ENCODE results near the gene ASB18.
"Not testable (repeated sequence)": the region's sequence is repeated elsewhere in the genome, so short reads cannot be mapped to it uniquely, and the experiment has no call there.

Gene ASB18

DNA sequence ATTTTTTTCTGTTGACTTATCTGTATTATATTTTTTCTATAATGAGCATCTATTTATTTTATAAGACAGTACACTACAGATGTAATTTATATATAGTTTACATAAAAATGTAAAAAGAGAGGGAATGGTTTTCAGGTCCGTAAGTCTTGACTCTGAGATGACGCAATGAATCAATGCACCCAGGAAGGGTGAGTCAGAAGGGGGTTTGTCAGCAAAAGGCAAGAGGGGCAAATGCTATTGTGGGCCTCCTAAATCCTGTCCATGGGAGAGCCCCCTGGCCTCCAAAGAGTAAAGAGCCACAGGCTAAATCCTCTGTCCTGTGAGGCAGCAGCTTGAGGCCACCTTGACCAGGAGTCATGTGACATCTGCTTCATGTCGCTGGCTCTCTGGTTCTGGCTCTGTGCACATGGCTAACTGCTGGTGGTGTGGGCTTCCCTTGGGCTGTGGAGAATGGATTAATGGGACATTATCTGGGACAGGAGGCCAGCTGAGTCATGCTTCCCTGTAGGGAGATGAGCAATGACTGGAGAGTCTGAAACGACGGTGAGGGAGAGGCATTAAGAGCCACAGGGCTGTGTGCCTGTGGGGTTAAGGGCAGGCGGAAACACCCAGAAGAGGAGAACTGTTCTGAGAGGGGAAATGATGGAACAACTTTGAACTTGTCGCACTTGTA lies 22.8 kb upstream of the ASB18 start:
- no peak for DNase-seq (ENCODE audit: low read depth)

DNA sequence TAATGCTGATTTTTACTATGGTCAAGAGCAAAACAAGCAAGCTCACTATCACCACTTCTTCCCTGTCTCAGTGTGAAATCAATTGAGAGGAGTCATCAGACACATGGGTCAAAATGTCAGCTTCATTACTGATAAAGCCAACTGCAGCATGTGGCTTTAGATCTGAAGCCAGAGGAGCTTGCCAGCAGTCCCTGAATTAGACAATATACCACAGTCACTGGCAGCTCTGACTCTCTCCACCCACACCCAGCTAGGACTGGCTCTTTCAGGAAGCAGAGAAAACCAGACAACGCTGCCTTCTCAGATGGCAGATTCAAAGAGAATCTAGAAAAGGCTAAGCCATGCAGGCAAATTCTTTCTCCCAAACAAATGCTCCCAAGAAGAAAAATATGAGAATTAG lies 20.0 kb upstream of the ASB18 start:
- DNase-seq (ENCODE audit: low read depth), result no peak

DNA sequence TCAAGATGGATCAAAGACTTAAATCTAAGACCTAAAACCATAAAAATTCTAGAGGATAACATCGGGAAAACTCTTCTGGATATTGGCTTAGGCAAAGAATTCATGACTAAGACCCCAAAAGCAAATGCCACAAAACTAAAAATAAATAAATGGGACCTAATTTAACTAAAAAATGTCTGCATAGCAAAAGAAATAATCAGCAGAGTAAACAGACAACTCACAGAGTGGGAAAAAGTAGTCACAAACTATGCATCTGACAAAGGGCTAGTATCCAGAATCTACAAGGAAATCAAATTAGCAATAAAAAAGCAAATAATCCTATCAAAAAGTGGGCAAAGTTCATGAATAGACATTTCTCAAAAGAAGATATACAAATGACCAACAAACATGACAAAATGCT lies 18.2 kb upstream of the ASB18 start:
- no peak for DNase-seq (ENCODE audit: low read depth)

DNA sequence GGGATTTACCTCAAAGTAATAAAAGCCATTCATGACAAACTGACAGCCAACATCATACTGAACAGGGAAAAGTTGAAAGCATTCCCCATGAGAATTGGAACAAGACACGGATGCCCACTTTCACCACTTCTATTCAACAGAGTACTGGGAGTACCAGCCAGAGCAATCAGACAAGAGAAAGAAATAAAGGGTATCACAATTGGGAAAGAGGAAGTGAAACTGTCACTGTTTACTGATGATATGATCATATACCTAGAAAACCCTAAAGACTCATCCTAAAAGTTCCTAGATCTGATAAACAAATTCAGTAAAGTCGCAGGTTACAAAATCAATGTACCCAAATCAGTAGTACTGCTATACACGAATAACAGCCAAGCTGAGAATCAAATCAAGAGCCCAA lies 17.2 kb upstream of the ASB18 start:
- no peak for DNase-seq (ENCODE audit: low read depth)

DNA sequence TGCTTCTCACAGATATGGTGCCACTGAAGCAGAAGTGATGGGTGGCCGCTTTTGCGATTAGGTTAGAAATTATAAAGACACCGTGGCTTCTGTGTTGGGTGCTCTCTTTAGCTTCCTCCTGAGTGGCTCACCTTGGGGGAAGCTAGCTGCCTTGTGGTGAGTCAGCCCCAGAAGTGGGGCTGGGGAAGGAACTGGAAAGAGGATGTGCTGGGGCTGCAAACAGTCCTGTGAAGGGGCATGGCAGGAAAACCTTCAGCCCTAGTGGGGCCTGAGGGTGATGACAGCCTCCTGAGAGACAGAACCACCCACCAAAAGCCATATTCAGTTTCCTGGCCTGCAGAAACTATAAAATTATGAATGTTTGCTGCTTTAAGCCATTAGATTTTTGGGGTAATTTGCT lies 8.9 kb upstream of the ASB18 start:
- DNase-seq (ENCODE audit: low read depth), result no peak

DNA sequence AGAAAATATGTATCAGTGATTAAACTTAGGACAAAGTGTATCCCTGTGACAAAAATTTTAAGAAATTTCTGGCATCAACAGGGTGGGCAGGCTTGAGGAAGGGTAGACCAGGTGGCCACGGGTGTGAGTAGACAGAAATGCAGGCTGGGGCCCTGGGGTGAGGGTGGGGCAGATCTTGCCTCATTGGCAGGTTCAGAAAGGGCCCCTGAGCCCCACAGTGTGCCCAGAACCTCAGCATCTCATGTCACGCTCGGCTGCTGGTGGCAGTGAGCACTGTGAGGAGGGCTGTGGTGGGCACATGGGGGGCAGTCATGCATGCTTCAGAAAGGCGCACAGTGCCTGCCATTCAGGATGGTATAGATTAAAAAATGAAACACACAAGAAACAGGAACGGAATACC lies 7.6 kb upstream of the ASB18 start:
- DNase-seq (ENCODE audit: low read depth), result no peak

DNA sequence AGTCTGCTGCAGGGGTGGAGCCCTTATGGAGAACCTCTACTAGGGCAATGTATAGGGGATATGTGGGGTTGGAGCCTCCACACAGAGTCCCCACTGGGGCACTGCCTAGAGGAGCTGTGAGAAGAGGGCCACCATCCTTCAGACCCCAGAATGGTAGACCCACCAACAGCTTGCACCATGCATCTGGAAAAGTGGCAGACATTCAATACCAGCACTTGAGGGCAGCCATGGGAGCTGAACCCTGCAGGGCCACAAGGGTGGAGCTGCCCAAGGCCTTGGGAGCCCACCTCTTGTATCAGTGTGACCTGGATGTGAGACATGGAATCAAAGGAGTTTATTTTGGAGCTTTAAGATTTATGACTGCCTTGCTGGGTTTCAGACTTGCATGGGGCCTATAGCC lies 5.7 kb upstream of the ASB18 start:
- not testable (repeated sequence) for DNase-seq (ENCODE audit: low read depth)

DNA sequence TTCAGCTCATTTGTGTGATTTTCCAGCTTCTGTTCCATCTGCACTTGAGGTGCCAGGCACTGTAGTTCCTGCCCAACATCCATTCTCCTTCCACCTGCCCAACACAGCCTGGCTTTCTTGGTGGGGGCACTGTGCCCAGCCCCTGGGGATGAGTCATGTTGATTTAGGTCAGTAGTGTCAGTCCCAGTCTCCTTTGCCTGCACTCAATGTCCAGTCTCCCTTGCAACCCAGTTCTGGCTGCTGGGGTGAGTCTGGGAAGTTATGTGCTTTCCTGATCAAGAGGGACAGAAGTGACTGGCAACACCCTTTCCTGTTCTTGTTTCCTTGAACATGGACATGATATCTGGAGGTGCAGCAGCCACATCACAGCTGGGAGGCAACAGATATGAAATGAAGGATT lies 1.5 kb upstream of the ASB18 start:
- no peak for DNase-seq (ENCODE audit: low read depth)

DNA sequence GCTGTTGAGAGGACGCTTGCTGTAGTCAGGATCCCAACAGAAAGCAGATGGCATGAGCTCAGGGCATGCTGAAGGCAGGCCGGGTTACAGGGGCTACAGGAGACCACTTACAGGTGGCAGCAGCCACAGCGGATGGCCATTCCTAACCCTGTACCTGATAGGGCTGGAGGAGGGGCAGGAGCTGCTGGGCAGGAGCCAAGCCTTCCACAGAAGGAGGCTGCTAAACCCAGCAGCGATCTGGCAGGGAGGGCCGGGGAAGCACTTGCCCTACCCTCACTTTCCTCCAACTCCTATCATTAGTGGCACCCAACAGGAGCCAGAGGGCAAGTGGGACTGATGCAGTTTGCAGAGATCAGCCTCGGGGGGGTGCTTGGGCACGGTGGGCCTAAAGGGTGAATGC lies 2.0 kb downstream of the ASB18 start:
- no peak for DNase-seq (ENCODE audit: low read depth)

DNA sequence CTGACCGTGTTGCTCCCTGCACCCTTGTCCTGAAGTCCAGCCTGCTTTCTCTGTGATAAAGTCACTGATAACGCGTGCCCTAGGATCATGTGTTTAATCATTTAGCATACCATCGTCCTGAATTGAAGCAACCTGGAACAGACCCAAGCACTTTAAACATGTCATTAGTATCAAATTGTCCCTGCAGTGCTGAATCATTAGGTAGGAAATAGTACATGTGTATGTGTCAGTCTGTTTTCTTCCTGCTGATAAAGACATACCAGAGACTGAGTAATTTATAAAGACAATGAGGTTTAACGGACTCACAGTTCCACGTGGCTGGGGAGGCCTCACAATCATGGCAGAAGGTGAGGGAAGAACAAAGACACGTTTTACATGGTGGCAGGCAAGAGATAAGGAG lies 2.8 kb downstream of the ASB18 start:
- DNase-seq (ENCODE audit: low read depth), result no peak

DNA sequence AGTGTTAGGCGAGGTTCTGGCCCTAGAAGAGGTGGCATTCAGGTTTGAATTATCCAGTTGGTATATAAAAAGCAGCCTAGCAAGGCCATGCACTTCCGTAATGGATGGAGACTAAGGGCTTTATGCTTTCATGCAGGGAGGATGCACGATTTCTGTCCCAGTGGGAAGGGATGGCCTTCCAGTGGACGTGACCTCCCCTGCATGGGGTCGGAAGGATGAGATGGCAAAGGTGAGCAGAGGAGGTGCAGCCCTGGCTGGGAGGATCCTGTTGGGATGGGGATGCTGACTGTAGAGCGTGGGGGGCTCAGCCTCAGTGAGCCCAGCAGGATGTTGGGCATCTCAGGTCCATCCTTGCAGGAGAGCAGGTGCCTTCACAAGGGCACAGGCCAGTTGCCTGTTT lies 4.8 kb downstream of the ASB18 start:
- DNase-seq (ENCODE audit: low read depth), result no peak

DNA sequence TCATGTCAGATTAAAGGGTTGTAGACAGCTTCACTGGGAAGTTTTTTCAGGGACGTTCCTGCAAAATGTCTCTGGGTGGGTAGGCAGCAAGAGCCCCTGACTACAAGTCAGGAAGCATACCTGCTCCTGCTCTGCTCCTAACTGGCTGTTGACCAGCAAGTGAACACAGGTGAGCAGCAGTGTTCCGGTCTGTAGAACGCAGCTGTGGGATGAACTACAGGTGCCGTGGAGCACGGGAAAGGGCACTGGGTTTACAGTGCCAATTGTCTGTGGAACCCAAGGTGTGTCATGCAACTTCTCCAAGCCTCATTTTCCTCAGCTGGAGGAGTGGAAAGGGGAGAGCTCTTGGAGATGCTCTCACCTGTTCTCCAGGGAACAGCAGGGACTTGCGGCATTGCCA lies 6.6 kb downstream of the ASB18 start:
- DNase-seq (ENCODE audit: low read depth), result no peak

DNA sequence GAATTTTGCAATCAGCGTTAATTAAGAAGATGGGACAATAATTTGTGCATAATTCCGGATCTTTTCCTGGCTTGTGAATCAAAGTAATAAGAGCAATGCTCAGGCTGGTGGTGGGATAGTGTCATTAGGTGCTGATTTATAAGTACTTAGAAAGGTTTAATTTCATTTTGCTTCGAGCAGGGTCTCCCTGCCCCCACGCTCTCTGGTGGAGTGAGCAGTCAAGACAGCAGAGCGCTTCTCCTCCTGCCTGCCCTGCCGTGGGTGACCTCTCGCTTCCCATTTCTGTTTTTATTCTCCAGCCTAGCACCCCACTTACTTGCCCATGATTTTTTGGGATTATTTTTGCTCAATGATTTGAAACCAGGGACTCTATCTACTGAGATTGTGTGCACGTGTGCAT lies 7.1 kb downstream of the ASB18 start:
- no peak for DNase-seq (ENCODE audit: low read depth)

DNA sequence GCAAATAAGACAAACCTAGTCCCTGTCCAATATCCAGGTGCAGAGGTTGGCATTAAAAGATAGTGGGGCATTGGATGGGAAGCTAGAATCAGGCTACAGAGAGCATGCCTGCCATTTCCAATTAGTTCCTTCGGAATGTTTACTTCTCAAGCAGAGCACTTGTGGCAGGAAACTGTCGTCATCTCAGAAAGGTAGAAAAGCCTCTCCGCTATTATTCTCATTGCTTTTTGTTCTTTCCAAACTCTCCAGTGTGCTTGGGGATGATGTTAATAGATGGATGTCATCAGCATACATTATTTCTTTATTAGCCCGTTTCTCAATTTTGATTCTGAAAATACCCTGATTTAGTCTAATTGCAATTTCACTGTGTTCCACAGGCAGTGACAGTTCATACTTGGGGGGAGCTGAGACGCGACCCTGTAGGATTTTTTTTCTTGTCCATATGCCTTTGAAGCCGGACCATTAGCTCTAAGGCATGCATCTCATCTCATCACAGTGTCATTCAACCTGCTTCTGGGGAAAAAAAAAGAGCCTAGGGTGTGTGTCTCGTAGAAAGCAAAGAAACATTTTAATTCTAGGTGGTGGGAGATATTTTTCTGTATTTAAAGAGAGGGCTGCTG lies 7.7 kb downstream of the ASB18 start:
- DNase-seq (ENCODE audit: low read depth), result no peak

DNA sequence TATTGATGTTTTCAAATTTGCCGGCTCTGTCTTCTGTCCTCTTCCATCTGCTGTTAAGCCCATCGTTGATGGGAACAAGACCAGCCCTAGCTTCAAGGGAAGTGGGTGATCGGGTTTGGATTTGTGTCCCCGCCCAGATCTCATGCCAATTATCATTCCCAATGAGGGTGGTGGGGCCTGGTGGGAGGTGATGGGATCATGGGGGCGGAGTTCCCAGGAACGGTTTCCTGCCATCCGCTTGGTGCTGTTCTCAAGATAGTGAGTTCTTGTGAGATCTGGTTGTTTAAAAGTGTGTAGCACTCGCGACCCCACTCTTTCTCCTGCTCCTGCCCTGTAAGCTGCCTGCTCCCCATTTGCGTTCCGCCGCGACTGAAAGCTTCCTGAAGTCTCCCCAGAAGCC lies 9.5 kb downstream of the ASB18 start:
- DNase-seq (ENCODE audit: low read depth), result no peak

DNA sequence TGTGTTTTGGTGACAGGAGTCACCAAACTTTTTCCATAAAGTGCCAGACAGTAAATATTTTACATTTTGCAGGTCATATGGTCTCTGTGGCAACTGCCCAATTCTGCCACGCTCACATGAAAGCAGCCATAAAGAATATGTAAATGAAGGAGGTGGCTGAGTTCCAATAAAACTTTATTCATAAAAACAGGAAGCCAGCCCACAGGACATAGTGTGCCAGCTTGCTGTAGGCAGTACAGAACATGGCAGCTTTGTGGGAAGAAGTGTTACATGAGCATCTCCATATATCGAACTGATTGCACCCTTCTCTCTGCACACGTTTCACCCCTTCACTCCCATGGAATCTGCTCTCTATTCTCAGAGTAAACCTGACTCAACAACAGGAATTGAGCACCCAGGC lies 10.2 kb downstream of the ASB18 start:
- no peak for DNase-seq (ENCODE audit: low read depth)

DNA sequence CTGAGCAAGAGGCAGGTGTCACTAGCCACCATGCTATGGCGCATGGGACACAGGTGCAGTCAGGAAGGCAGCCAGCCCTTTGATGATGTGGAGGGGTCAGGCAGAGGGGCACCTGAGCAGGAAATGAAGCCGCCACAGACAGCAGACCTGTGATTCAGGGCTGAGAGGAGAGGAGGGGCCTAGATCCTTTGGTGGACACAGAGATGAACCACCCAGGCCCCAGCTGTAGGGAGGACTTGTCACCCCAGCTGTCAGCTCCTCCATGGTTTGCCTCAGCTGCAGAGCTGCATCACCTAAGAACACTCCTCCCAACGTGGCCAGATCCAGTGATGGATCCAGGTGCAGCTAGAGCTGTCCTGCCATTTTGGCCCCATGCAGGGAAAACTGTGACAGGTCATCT lies 11.6 kb downstream of the ASB18 start:
- no peak for DNase-seq (ENCODE audit: low read depth)

DNA sequence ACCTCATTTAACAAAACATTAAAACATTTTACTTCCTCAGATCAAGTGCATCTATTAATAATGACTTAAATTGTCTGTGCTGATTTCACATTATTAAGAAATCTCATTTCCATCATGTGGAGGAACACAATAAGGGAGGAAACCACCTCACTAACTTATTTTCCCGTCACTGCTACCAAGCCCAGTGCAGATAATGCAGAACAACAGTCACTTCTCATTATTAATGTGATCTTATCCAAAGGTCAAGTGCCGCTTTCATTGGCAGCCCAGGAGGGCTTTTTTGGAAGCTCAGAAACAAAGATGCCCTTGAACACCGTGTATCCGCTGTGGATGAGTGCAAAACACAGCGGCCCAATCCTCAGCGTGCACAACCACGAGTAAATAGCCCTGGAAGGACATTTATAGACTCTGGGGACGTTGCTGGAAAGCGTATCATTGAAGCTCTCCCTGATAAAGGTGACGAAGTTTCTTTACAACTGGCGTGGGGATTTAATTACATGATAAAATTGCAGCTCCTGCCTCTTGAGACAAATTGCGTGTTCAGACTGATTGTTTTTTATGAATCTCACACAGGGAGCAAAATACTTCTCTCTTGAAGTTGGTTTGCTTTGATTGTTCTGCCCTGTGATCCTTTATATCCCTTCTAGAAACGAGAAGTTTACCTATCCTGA lies 13.2 kb downstream of the ASB18 start:
- DNase-seq (ENCODE audit: low read depth), result no peak

DNA sequence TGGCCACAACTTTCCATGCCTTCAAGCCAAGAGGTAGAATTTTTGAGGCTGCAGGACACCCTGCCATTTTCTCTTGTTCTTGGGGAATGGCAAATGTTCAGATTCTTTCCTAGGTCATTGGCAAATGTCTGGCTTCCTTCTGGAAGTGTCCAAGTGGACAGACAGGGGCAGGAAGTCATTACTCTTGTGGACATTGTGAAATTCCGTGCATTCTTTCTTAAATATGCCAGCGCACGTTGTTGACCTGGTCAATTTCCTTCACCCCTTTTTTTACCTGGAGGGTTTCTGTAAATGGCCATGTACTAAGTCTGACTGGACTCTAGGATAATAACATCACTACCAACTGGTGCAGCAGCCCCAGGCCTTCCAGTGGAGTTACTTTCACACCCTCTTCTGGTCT lies 13.9 kb downstream of the ASB18 start:
- no peak for DNase-seq (ENCODE audit: low read depth)

DNA sequence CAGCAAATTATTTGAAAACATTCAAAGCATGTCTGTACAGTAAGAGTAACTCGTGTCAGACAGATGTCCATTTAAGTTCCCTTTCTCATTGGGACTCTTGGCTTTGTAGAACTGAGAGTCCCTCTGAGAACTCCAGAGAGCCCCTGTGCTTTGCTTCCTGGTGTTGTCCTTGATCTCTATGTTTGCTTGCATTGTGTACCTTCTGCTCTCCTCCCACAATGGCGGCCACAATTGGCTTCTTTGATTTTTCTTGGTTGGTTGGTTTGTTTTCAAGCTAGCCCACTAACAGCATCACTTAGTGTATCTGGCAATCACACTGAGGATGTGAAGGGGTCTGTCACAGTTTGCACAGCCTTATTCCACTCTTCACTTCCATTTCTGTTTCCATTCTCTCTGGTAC lies 15.1 kb downstream of the ASB18 start:
- DNase-seq (ENCODE audit: low read depth), result no peak

DNA sequence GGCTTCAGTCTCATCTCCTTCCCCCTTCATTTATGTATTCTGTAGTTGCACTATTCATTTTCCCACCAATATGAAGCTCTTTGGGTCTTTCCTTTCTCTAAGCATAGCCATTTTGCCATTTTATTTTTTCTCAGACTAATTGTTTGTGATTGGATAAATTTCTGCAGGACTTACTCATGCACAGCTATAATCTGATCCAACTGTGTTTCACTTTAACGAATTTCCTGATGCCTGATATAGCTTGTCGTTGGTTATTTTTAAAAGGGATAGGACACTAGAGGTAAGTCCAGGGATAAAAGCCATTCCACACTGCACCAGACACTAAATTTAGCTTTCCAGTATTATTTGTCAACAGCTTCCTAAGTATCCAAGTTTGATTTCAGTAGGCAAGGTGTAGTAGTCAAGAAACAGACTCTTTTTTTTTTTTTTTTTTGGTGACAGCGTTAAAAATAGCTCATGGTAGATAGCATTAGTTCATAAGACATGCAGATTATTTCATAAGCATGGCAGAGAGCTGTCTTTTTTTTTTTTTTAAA lies 17.4 kb downstream of the ASB18 start:
- no peak for DNase-seq (ENCODE audit: low read depth)

DNA sequence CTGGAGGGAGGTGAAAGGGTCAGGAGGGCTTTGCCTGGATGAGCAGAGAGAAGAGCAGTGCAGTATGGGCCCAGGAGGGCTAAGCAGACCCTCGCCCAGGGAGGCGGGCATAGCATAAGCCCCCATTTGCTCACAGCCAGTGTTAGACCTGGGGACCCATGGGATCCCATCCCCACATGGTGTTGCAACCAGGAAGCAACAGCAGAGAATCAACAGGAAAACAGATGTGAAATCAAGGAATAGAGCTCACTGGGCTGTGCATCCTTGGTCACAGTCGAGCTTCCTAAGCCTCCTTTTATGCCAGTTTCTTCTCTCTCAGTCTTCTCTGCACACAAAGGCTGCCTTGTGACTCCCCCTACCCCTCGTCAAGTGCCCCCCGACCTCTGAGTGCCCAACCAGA lies 19.9 kb downstream of the ASB18 start:
- DNase-seq (ENCODE audit: low read depth), result no peak

DNA sequence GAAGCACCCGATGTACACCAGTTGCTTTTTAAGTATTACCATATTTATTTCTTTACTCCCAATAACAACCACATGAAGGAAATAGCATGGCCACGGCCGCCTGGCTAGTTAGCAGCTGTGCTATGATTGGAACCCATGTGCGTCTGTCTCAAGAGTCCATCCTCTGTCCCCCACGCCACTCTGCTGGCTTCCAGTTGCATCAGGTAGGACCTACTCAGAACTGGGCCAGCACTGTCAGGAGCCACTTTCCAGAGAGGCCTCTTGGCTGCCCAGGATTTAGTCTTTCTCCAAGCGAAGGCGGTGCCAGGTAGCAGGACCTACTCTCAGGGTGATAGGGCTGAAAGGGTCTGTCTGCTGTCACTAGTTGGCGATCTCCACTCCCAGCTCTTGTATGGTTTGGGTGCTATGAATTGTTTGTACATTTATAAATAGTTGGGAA lies 22.1 kb downstream of the ASB18 start:
- no peak for DNase-seq (ENCODE audit: low read depth)
